ENCODE data around the gene NUP210L. TPM values are rescaled to one million over a fixed set of nuclear protein-coding genes. Genes with fewer than 3 reads are reported as not detected.
"Not testable (repeated sequence)": the region's sequence is repeated elsewhere in the genome, so short reads cannot be mapped to it uniquely, and the experiment has no call there.

The NUP210L gene
- total RNA-seq, 2 experiments from 2014 or later = 0.03 to 0.06 TPM

GRCh38 chr1:153984123-153984894, 170.6 kb downstream of the NUP210L start:
- TF ChIP-seq CTCF (conservative IDR thresholded peaks at IDR 0.05; ENCODE audit: low read length) (no peak), EZH2phosphoT487 (IDR thresholded peaks at IDR 0.05; ENCODE audit: borderline replicate concordance, low read depth, low read length) (no peak)
- Histone ChIP-seq H3K9me3 (ENCODE audit: low read length) (no peaks in the 10 kb centered on the region), H3K4me1 (ENCODE audit: insufficient read depth, low read length, poor library complexity, severe bottlenecking) (peaks cover 31% of the 10 kb centered on the region), H2AFZ (ENCODE audit: low read length) (peak overlapping the region; percentile 98; the same call in 1 of the 2 replicates), H4K20me1 (ENCODE audit: insufficient read depth, low read length) (no peaks in the 10 kb centered on the region), H3K27ac (ENCODE audit: low read depth, low read length, poor library complexity, severe bottlenecking) (no peak overlapping the region), H3K9me2 (ENCODE audit: insufficient read depth, low read length) (no peaks in the 10 kb centered on the region), H3K4me3 (ENCODE audit: low read depth, low read length, poor library complexity, severe bottlenecking) (no peak overlapping the region), H3K4me2 (ENCODE audit: low read length) (peak overlapping the region; percentile 4; the same call in 1 of the 2 replicates), H3K79me2 (ENCODE audit: insufficient read depth, low read depth, low read length) (peaks cover under 1% of the 10 kb centered on the region; the same call in 1 of the 2 replicates), H3K36me3 (ENCODE audit: insufficient read depth, low read length) (no peaks in the 10 kb centered on the region)
- ChIA-PET CTCF (ENCODE audit: unreplicated experiment) (no interaction called here), POLR2A (interaction anchor here (0.6 to 1.0 kb wide), 3 partner anchors 21 to 175 kb away, joined by 3 to 5 read pairs (median 3); partner anchors contain the start of gene SLC39A1)
- DNase-seq (ENCODE audit: low spot score) = no peak
- no TSS peak for BruUV-seq (replicated peaks)
- intact Hi-C loops (cut with micrococcal nuclease; ENCODE audit: unreplicated experiment) = loop anchor here (10.0 kb wide), 1 partner anchor 470 kb away; no protein-coding TSS in a partner anchor

- H2AFZ ChIP-seq (ENCODE audit: low read length); CTCF ChIA-PET (ENCODE audit: unreplicated experiment); DNase-seq (ENCODE audit: low spot score); BruUV-seq (replicated peaks); H3K9me3 ChIP-seq (ENCODE audit: low read length); H3K9me2 ChIP-seq (ENCODE audit: insufficient read depth, low read length); POLR2A ChIA-PET; H4K20me1 ChIP-seq (ENCODE audit: insufficient read depth, low read length); H3K4me3 ChIP-seq (ENCODE audit: low read depth, low read length, poor library complexity, severe bottlenecking); H3K36me3 ChIP-seq (ENCODE audit: insufficient read depth, low read length); H3K4me2 ChIP-seq (ENCODE audit: low read length); H3K27ac ChIP-seq (ENCODE audit: low read depth, low read length, poor library complexity, severe bottlenecking): not testable (repeated sequence)
- intact Hi-C loops (cut with micrococcal nuclease; ENCODE audit: unreplicated experiment) = loop anchor here (10.0 kb wide), 1 partner anchor 467 kb away; no protein-coding TSS in a partner anchor
- peaks cover 32% of the 10 kb centered on the region for H3K4me1 ChIP-seq (ENCODE audit: insufficient read depth, low read length, poor library complexity, severe bottlenecking)
- peaks cover 20% of the 10 kb centered on the region for H3K79me2 ChIP-seq (ENCODE audit: insufficient read depth, low read depth, low read length)
These were observed 173.1 kb downstream of the NUP210L start for GRCh38 chr1:153981735-153982134.

GRCh38 chr1:153979091-153979490, 175.8 kb downstream of the NUP210L start:
- H2AFZ ChIP-seq (ENCODE audit: low read length); H3K27ac ChIP-seq (ENCODE audit: low read depth, low read length, poor library complexity, severe bottlenecking); H3K9me3 ChIP-seq (ENCODE audit: low read length); intact Hi-C loops (cut with micrococcal nuclease; ENCODE audit: unreplicated experiment); DNase-seq (ENCODE audit: low spot score); H4K20me1 ChIP-seq (ENCODE audit: insufficient read depth, low read length); BruUV-seq (replicated peaks); H3K9me2 ChIP-seq (ENCODE audit: insufficient read depth, low read length): not testable (repeated sequence)
- ChIA-PET CTCF (ENCODE audit: unreplicated experiment) (interaction anchor here (1.7 kb wide), 1 partner anchor 8 kb away, joined by 6 read pairs; the partner anchor contains the start of gene RAB13), POLR2A (interaction anchor here (0.6 to 5.1 kb wide), 6 partner anchors 12 to 155 kb away, joined by 4 to 54 read pairs (median 5); partner anchors contain the start of genes CREB3L4, RPS27 and SLC39A1)
- Histone ChIP-seq H3K79me2 (ENCODE audit: insufficient read depth, low read depth, low read length) (peaks cover 37% of the 10 kb centered on the region), H3K4me2 (ENCODE audit: low read length) (peak overlapping the region; percentile 82), H3K4me3 (ENCODE audit: low read depth, low read length, poor library complexity, severe bottlenecking) (peak overlapping the region; percentile 86), H3K4me1 (ENCODE audit: insufficient read depth, low read length, poor library complexity, severe bottlenecking) (peaks cover 22% of the 10 kb centered on the region), H3K36me3 (ENCODE audit: insufficient read depth, low read length) (peaks cover 22% of the 10 kb centered on the region)
